Measurements from ENCODE around the gene GLG1. TPM values are rescaled to one million over a fixed set of nuclear protein-coding genes. Genes with fewer than 3 reads are reported as not detected.

The GLG1 gene
- total RNA-seq, 1 experiment from 2014 or later, result 210 TPM

DNA sequence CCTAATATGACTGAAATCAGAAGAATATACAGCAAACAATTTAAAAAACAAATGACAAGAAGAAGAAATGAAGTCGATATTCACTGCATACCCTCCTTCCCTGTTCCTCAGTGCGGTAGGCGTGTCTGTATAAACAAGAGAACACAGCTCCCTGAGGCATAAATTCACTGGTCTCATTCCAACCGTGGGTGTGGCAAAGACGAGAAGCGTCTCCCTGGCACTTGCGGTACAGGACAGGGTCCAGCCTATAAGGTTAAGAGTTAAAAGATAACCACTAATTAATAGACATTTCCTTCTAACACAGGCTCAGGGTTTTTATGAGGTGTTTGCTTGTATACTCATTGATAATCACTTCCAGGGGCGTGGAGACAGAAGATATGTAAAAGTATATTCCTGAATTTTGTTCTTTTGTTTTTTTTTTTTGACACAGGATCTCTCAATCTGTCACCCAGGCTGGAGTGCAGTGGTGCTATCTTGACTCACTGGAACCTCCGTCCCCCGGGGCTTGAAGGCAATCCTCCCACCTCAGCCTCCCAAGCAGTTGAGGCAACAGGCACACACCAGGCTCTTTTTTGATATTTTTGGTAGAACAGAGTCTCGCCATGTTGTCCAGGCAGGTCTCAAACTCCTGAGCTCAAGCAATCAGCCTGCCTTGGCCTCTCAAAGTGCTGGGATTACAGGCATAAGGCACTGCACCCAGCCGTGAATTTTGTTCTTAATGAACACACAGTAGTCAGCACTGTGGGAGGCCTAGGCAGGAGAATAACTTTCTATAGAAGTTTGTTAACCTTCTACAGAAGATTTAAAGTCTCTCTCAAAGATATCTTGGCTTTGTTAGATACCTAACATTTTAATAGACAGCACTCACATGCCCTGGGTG is 126.5 kb downstream of the GLG1 start:
- POLR2A ChIA-PET, result interaction anchor here (0.6 to 1.0 kb wide), 3 partner anchors 91 to 131 kb away, joined by 3 to 6 read pairs (median 5); partner anchors contain the start of gene GLG1
- peaks cover 74% of the 10 kb centered on the region for H3K4me1 ChIP-seq
- CTCF ChIA-PET, result interaction anchor here (0.6 kb wide), 1 partner anchor 478 kb away, joined by 4 read pairs; no protein-coding TSS in a partner anchor
- H3K36me3 ChIP-seq (ENCODE audit: control insufficient read depth, insufficient read depth, low read length), result peaks cover 3% of the 10 kb centered on the region; the same call in 1 of the 2 replicates
- Mint-ChIP-seq H3K27me3 (ENCODE audit: insufficient read depth, unreplicated experiment) (no peaks in the 10 kb centered on the region), H3K9me3 (ENCODE audit: unreplicated experiment) (no peaks in the 10 kb centered on the region), H3K4me1 (ENCODE audit: low read depth, unreplicated experiment) (peaks cover 74% of the 10 kb centered on the region), H3K4me3 (ENCODE audit: unreplicated experiment) (peak overlapping the region; percentile 10), H3K27ac (ENCODE audit: unreplicated experiment) (peak overlapping the region; percentile 91), H3K36me3 (ENCODE audit: insufficient read depth, unreplicated experiment) (peaks cover 85% of the 10 kb centered on the region)
- intact Hi-C loops (cut with micrococcal nuclease; ENCODE audit: unreplicated experiment), result no loop called here
- H3K27me3 ChIP-seq (replicated peaks; ENCODE audit: control insufficient read depth, insufficient read depth, low read length), result no peaks in the 10 kb centered on the region
- H3K4me3 ChIP-seq (ENCODE audit: low read depth, low read length), result no peak overlapping the region
- TF ChIP-seq, protein P1, sequence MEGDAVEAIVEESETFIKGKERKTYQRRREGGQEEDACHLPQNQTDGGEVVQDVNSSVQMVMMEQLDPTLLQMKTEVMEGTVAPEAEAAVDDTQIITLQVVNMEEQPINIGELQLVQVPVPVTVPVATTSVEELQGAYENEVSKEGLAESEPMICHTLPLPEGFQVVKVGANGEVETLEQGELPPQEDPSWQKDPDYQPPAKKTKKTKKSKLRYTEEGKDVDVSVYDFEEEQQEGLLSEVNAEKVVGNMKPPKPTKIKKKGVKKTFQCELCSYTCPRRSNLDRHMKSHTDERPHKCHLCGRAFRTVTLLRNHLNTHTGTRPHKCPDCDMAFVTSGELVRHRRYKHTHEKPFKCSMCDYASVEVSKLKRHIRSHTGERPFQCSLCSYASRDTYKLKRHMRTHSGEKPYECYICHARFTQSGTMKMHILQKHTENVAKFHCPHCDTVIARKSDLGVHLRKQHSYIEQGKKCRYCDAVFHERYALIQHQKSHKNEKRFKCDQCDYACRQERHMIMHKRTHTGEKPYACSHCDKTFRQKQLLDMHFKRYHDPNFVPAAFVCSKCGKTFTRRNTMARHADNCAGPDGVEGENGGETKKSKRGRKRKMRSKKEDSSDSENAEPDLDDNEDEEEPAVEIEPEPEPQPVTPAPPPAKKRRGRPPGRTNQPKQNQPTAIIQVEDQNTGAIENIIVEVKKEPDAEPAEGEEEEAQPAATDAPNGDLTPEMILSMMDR (IDR thresholded peaks at IDR 0.05; ENCODE audit: insufficient read depth in 1 of 2, low read depth in 1 of 2, low read length in 1 of 2, severe bottlenecking in 1 of 2, unreplicated experiment in 1 of 2), result no peak
- peak; percentile 91 to 97 for DNase-seq
- TSS peak; percentile 50 for BruUV-seq (replicated peaks)
- no peaks in the 10 kb centered on the region for H3K9me3 ChIP-seq

DNA sequence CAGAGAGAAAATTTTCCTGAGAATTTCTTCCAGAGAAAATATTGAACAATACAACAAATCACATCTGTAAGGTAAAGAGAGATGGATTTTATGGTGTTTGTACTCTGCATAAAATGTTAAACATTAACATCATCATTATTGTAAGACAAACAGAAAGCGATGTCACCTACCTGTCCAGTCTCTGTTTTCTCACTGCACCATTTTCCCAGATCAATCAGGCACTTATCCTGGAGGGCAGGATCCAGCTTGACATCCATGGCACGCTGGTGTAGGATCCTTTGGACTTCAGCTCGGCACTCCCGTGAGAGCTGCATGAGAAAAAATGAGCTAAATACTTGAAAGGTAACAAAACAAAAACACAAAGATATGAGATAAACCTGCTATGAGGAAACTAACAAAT is 129.7 kb downstream of the GLG1 start:
- DNase-seq, result peak; percentile 80 to 90
- peaks cover 60% of the 10 kb centered on the region for H3K4me1 Mint-ChIP-seq (ENCODE audit: low read depth, unreplicated experiment)
- no peaks in the 10 kb centered on the region for H3K9me3 Mint-ChIP-seq (ENCODE audit: unreplicated experiment)
- peaks cover 84% of the 10 kb centered on the region for H3K36me3 Mint-ChIP-seq (ENCODE audit: insufficient read depth, unreplicated experiment)
- H3K36me3 ChIP-seq (ENCODE audit: control insufficient read depth, insufficient read depth, low read length), result peaks cover 2% of the 10 kb centered on the region; the same call in 1 of the 2 replicates
- H3K27me3 Mint-ChIP-seq (ENCODE audit: insufficient read depth, unreplicated experiment), result no peaks in the 10 kb centered on the region
- H3K9me3 ChIP-seq, result no peaks in the 10 kb centered on the region
- intact Hi-C loops (cut with micrococcal nuclease; ENCODE audit: unreplicated experiment), result loop anchor here (1.0 kb wide), 2 partner anchors 8 to 9 kb away; no protein-coding TSS in a partner anchor
- ChIA-PET CTCF (no interaction called here), POLR2A (interaction anchor here (1.0 kb wide), 1 partner anchor 130 kb away, joined by 5 read pairs; the partner anchor contains the start of gene GLG1)
- no peaks in the 10 kb centered on the region for H3K27me3 ChIP-seq (replicated peaks; ENCODE audit: control insufficient read depth, insufficient read depth, low read length)
- BruUV-seq (replicated peaks), result no TSS peak
- TF ChIP-seq, protein P1 (IDR thresholded peaks at IDR 0.05; ENCODE audit: insufficient read depth in 1 of 2, low read depth in 1 of 2, low read length in 1 of 2, severe bottlenecking in 1 of 2, unreplicated experiment in 1 of 2), result no peak
- peaks cover 61% of the 10 kb centered on the region for H3K4me1 ChIP-seq
- peak overlapping the region; percentile 91 for H3K27ac Mint-ChIP-seq (ENCODE audit: unreplicated experiment)
- peak overlapping the region; percentile 61 for H3K4me3 Mint-ChIP-seq (ENCODE audit: unreplicated experiment)
- no peak overlapping the region for H3K4me3 ChIP-seq (ENCODE audit: low read depth, low read length)

DNA sequence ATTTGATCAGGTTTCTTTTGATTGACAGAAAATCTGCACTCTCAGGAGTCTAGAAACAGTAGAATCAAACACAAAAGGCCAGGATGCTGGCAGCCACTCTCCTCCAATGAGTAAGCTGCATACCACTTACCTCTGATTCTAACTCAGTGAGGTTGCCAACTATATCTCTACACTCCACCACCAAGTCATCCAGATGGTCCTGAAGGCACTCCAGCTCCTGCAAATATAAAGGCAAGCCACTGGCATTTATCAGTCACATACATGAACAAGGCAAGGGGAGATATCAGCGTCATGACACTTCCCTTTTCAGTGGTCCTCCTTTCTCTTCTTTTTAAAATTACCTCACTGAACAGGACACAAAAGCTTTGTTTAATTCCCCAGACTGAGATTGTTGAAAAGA is 132.5 kb downstream of the GLG1 start:
- CTCF ChIA-PET, result no interaction called here
- Histone ChIP-seq H3K27me3 (replicated peaks; ENCODE audit: control insufficient read depth, insufficient read depth, low read length) (no peaks in the 10 kb centered on the region), H3K4me1 (peaks cover 42% of the 10 kb centered on the region), H3K4me3 (ENCODE audit: low read depth, low read length) (no peak overlapping the region), H3K9me3 (no peaks in the 10 kb centered on the region), H3K36me3 (ENCODE audit: control insufficient read depth, insufficient read depth, low read length) (peaks cover 7% of the 10 kb centered on the region)
- peak overlapping the region; percentile 49 for H3K27ac Mint-ChIP-seq (ENCODE audit: unreplicated experiment)
- DNase-seq, result no peak
- H3K9me3 Mint-ChIP-seq (ENCODE audit: unreplicated experiment), result no peaks in the 10 kb centered on the region
- H3K4me1 Mint-ChIP-seq (ENCODE audit: low read depth, unreplicated experiment), result peaks cover 43% of the 10 kb centered on the region
- TF ChIP-seq, protein P1 (IDR thresholded peaks at IDR 0.05; ENCODE audit: insufficient read depth in 1 of 2, low read depth in 1 of 2, low read length in 1 of 2, severe bottlenecking in 1 of 2, unreplicated experiment in 1 of 2), result no peak
- H3K27me3 Mint-ChIP-seq (ENCODE audit: insufficient read depth, unreplicated experiment), result no peaks in the 10 kb centered on the region
- no peak overlapping the region for H3K4me3 Mint-ChIP-seq (ENCODE audit: unreplicated experiment)
- intact Hi-C loops (cut with micrococcal nuclease; ENCODE audit: unreplicated experiment), result no loop called here
- H3K36me3 Mint-ChIP-seq (ENCODE audit: insufficient read depth, unreplicated experiment), result peaks cover 94% of the 10 kb centered on the region
- no TSS peak for BruUV-seq (replicated peaks)
- POLR2A ChIA-PET, result no interaction called here

Measured in Caco-2 (cell line).